PC-3 (cell line): ENCODE data around the gene DICER1.

Experiments used
- CTCF ChIP-seq: fragments of 300-600 bp; sonication (generic); conservative IDR thresholded peaks from 2 replicates; pipeline ENCODE4 v1.5.1; 2017; ENCODE audit warnings: antibody characterized with exemption, low read depth, mild to moderate bottlenecking, low read length
- EZH2phosphoT487 ChIP-seq: fragments of 300-600 bp; sonication (generic); IDR thresholded peaks from 2 replicates; pipeline ENCODE4 v1.6.1; 2018; ENCODE audit warnings: mild to moderate bottlenecking, antibody characterized with exemption, low read length, borderline replicate concordance

- TF ChIP-seq CTCF (no peak), EZH2phosphoT487 (no peak)
Measured at GRCh38 chr14:95198320-95198719, 41.0 kb upstream of the DICER1 start.
